ENCODE measurements around the gene MBOAT2. TPM values are rescaled to one million over a fixed set of nuclear protein-coding genes. Genes with fewer than 3 reads are reported as not detected.
"Not testable (repeated sequence)": the region's sequence is repeated elsewhere in the genome, so short reads cannot be mapped to it uniquely, and the experiment has no call there.

The MBOAT2 gene
- polyA plus RNA-seq, 3 donors, result 53.0 to 71.6 (median 70.2) TPM

GRCh38 chr2:8965216-8965969 is 38.1 kb downstream of the MBOAT2 start:
- DNase-seq, result no peak

- DNase-seq, result no peak
Observed at GRCh38 chr2:8962890-8963289, 40.6 kb downstream of the MBOAT2 start.

GRCh38 chr2:8957628-8958027 is 45.9 kb downstream of the MBOAT2 start:
- DNase-seq, result no peak

GRCh38 chr2:8956774-8957173 is 46.7 kb downstream of the MBOAT2 start:
- DNase-seq, result no peak

- no peak for DNase-seq
Observed at GRCh38 chr2:8954990-8955389, 48.5 kb downstream of the MBOAT2 start.

- no peak for DNase-seq
Observed at GRCh38 chr2:8953525-8953924, 50.0 kb downstream of the MBOAT2 start.

GRCh38 chr2:8939486-8940114 is 63.9 kb downstream of the MBOAT2 start:
- DNase-seq, result no peak

- DNase-seq, result no peak
Observed at GRCh38 chr2:8938384-8938783, 65.1 kb downstream of the MBOAT2 start.

- DNase-seq, result no peak
Observed at GRCh38 chr2:8935982-8936381, 67.5 kb downstream of the MBOAT2 start.

- no peak for DNase-seq
Observed at GRCh38 chr2:8934338-8934737, 69.1 kb downstream of the MBOAT2 start.

- no peak for DNase-seq
Observed at GRCh38 chr2:8932702-8933101, 70.8 kb downstream of the MBOAT2 start.

- DNase-seq, result not testable (repeated sequence)
Observed at GRCh38 chr2:8930185-8930584, 73.3 kb downstream of the MBOAT2 start.

GRCh38 chr2:8929128-8929527 is 74.4 kb downstream of the MBOAT2 start:
- no peak for DNase-seq

- DNase-seq, result no peak
Observed at GRCh38 chr2:8927510-8928455, 75.7 kb downstream of the MBOAT2 start.

- no peak for DNase-seq
Observed at GRCh38 chr2:8926356-8926755, 77.1 kb downstream of the MBOAT2 start.

GRCh38 chr2:8925411-8925810 is 78.1 kb downstream of the MBOAT2 start:
- DNase-seq, result no peak

GRCh38 chr2:8923183-8923582 is 80.3 kb downstream of the MBOAT2 start:
- no peak for DNase-seq

- no peak for DNase-seq
Observed at GRCh38 chr2:8922431-8922830, 81.1 kb downstream of the MBOAT2 start.

- no peak for DNase-seq
Observed at GRCh38 chr2:8918412-8918811, 85.1 kb downstream of the MBOAT2 start.

GRCh38 chr2:8915941-8916340 is 87.5 kb downstream of the MBOAT2 start:
- DNase-seq, result no peak

GRCh38 chr2:8913767-8914166 is 89.7 kb downstream of the MBOAT2 start:
- not testable (repeated sequence) for DNase-seq

GRCh38 chr2:8907764-8908288 is 95.7 kb downstream of the MBOAT2 start:
- DNase-seq, result no peak
